ENCODE data around the gene ANKRD30B.
"Not testable (repeated sequence)": the region's sequence is repeated elsewhere in the genome, so short reads cannot be mapped to it uniquely, and the experiment has no call there.

Gene ANKRD30B

GRCh38 chr18:14768241-14768640 is 20.3 kb downstream of the ANKRD30B start:
- no peak for DNase-seq (ENCODE audit: low read depth)
- no peak overlapping the region for H3K4me3 ChIP-seq (ENCODE audit: low read depth, low read length)
- no peak for TF ChIP-seq CTCF (IDR thresholded peaks at IDR 0.05; ENCODE audit: low read depth, low read length, missing control alignments)

- DNase-seq (ENCODE audit: low read depth): no peak
- no peak for TF ChIP-seq CTCF (IDR thresholded peaks at IDR 0.05; ENCODE audit: low read depth, low read length, missing control alignments)
- H3K4me3 ChIP-seq (ENCODE audit: low read depth, low read length): no peak overlapping the region
Observed at GRCh38 chr18:14769381-14769780, 21.4 kb downstream of the ANKRD30B start.

- no peak for DNase-seq (ENCODE audit: low read depth)
- H3K4me3 ChIP-seq (ENCODE audit: low read depth, low read length): no peak overlapping the region
- no peak for TF ChIP-seq CTCF (IDR thresholded peaks at IDR 0.05; ENCODE audit: low read depth, low read length, missing control alignments)
Observed at GRCh38 chr18:14776801-14777200, 28.8 kb downstream of the ANKRD30B start.

- DNase-seq (ENCODE audit: low read depth): no peak
Observed at GRCh38 chr18:14781671-14782070, 33.7 kb downstream of the ANKRD30B start.

GRCh38 chr18:14784133-14784532 is 36.2 kb downstream of the ANKRD30B start:
- TF ChIP-seq CTCF (IDR thresholded peaks at IDR 0.05; ENCODE audit: low read depth, low read length, missing control alignments): no peak
- DNase-seq (ENCODE audit: low read depth): no peak
- no peak overlapping the region for H3K4me3 ChIP-seq (ENCODE audit: low read depth, low read length)

More at GRCh38 chr18:14781671-14782070, 33.7 kb downstream of the ANKRD30B start:
- no peak for TF ChIP-seq CTCF (IDR thresholded peaks at IDR 0.05; ENCODE audit: low read depth, low read length, missing control alignments)
- no peak overlapping the region for H3K4me3 ChIP-seq (ENCODE audit: low read depth, low read length)

GRCh38 chr18:14796876-14797275 is 48.9 kb downstream of the ANKRD30B start:
- not testable (repeated sequence) for DNase-seq (ENCODE audit: low read depth); H3K4me3 ChIP-seq (ENCODE audit: low read depth, low read length)

GRCh38 chr18:14797969-14798764 is 50.2 kb downstream of the ANKRD30B start:
- H3K4me3 ChIP-seq (ENCODE audit: low read depth, low read length); DNase-seq (ENCODE audit: low read depth): not testable (repeated sequence)

GRCh38 chr18:14811081-14811480 is 63.1 kb downstream of the ANKRD30B start:
- H3K4me3 ChIP-seq (ENCODE audit: low read depth, low read length); DNase-seq (ENCODE audit: low read depth): not testable (repeated sequence)

- DNase-seq (ENCODE audit: low read depth); H3K4me3 ChIP-seq (ENCODE audit: low read depth, low read length): not testable (repeated sequence)
Observed at GRCh38 chr18:14826972-14827632, 79.1 kb downstream of the ANKRD30B start.

- H3K4me3 ChIP-seq (ENCODE audit: low read depth, low read length); DNase-seq (ENCODE audit: low read depth): not testable (repeated sequence)
Observed at GRCh38 chr18:14841607-14842006, 93.6 kb downstream of the ANKRD30B start.

GRCh38 chr18:14851533-14851932 is 103.6 kb downstream of the ANKRD30B start:
- not testable (repeated sequence) for H3K4me3 ChIP-seq (ENCODE audit: low read depth, low read length); DNase-seq (ENCODE audit: low read depth)

- H3K4me3 ChIP-seq (ENCODE audit: low read depth, low read length); DNase-seq (ENCODE audit: low read depth): not testable (repeated sequence)
Observed at GRCh38 chr18:14855634-14856033, 107.7 kb downstream of the ANKRD30B start.

- H3K4me3 ChIP-seq (ENCODE audit: low read depth, low read length); DNase-seq (ENCODE audit: low read depth): not testable (repeated sequence)
Observed at GRCh38 chr18:14856256-14856655, 108.3 kb downstream of the ANKRD30B start.

Measured in GM12864 (cell line).